ENCODE results near the gene BAIAP3. TPM values are rescaled to one million over a fixed set of nuclear protein-coding genes. Genes with fewer than 3 reads are reported as not detected.
A peak's percentile ranks its signal among the peaks of the same experiment; 100 is the strongest.

Gene BAIAP3
- total RNA-seq, 1 experiment from 2014 or later = 10.3 TPM

- no peak for DNase-seq (ENCODE audit: low spot score)
These were observed 762 bp upstream of the BAIAP3 start for GRCh38 chr16:1332618-1333148.

- no peak for DNase-seq (ENCODE audit: low spot score)
These were observed 632 bp downstream of the BAIAP3 start for GRCh38 chr16:1333854-1334700.

GRCh38 chr16:1334739-1335138 is 1.3 kb downstream of the BAIAP3 start:
- no peak for DNase-seq (ENCODE audit: low spot score)

- no peak for DNase-seq (ENCODE audit: low spot score)
These were observed 1.9 kb downstream of the BAIAP3 start for GRCh38 chr16:1335211-1335971.

- DNase-seq (ENCODE audit: low spot score) = no peak
These were observed 2.6 kb downstream of the BAIAP3 start for GRCh38 chr16:1335996-1336395.

GRCh38 chr16:1336619-1337018 is 3.2 kb downstream of the BAIAP3 start:
- DNase-seq (ENCODE audit: low spot score) = no peak

GRCh38 chr16:1337486-1337885 is 4.0 kb downstream of the BAIAP3 start:
- no peak for DNase-seq (ENCODE audit: low spot score)

GRCh38 chr16:1338119-1338730 is 4.8 kb downstream of the BAIAP3 start:
- DNase-seq (ENCODE audit: low spot score) = no peak

GRCh38 chr16:1338855-1339675 is 5.6 kb downstream of the BAIAP3 start:
- DNase-seq (ENCODE audit: low spot score) = no peak

GRCh38 chr16:1340730-1341494 is 7.5 kb downstream of the BAIAP3 start:
- no peak for DNase-seq (ENCODE audit: low spot score)

GRCh38 chr16:1341495-1342420 is 8.3 kb downstream of the BAIAP3 start:
- no peak for DNase-seq (ENCODE audit: low spot score)

- DNase-seq (ENCODE audit: low spot score) = peak; percentile 98
These were observed 9.3 kb downstream of the BAIAP3 start for GRCh38 chr16:1342526-1343427.

- DNase-seq (ENCODE audit: low spot score) = no peak
These were observed 10.2 kb downstream of the BAIAP3 start for GRCh38 chr16:1343428-1344242.

- no peak for DNase-seq (ENCODE audit: low spot score)
These were observed 11.1 kb downstream of the BAIAP3 start for GRCh38 chr16:1344499-1344898.

GRCh38 chr16:1345087-1345486 is 11.6 kb downstream of the BAIAP3 start:
- no peak for DNase-seq (ENCODE audit: low spot score)

- no peak for DNase-seq (ENCODE audit: low spot score)
These were observed 12.4 kb downstream of the BAIAP3 start for GRCh38 chr16:1345651-1346421.

All from A172 (cell line).